Fibroblast of lung (primary cell): ENCODE measurements around the gene NMT1.

Experiments used
- EZH2 ChIP-seq: IDR thresholded peaks from 2 replicates; pipeline ENCODE4 v1.5.1; 2012; ENCODE audit warnings: low read length, control low read depth, mild to moderate bottlenecking; ENCODE audit errors: missing control alignments
- TF ChIP-seq, protein P1 (sequence below), 2 donors: IDR thresholded peaks in 1 of 2; conservative IDR thresholded peaks in 1 of 2; 1 replicate in 1 of 2; 2 replicates in 1 of 2; pipeline ENCODE4 v1.5.1; 2011 to 2012; ENCODE audit warnings: low read length in 2 of 2, control low read depth in 1 of 2, inconsistent platforms in 1 of 2, low read depth in 1 of 2, mild to moderate bottlenecking in 1 of 2

DNA sequence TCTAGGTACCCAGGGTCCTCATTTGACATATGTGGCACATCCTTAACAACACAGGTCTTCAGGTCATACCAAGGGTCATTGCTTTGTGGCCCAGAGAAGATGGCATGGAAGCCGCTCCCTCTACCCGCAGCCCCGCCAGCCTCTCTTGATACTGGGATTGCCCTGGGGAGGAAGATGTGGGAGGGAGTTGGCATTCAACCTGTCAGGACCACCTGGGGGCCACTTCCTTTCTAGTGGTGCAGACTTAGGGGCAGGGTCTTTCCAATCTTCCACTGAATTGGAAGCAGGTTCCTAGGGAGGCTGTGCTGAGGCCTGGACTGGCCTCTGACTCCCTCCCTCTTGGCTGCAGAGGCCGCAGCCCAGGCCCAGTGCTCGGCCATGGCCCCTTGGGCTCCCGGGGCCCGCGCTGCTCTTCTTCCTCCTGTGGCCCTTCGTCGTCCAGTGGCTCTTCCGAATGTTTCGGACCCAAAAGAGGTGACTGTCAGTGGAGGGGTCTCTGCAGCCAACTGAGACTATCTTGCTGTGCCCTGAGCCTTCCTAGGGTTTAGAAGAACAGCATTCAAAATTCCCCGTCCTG is 82.1 kb downstream of the NMT1 start:
- TF ChIP-seq, protein P1, sequence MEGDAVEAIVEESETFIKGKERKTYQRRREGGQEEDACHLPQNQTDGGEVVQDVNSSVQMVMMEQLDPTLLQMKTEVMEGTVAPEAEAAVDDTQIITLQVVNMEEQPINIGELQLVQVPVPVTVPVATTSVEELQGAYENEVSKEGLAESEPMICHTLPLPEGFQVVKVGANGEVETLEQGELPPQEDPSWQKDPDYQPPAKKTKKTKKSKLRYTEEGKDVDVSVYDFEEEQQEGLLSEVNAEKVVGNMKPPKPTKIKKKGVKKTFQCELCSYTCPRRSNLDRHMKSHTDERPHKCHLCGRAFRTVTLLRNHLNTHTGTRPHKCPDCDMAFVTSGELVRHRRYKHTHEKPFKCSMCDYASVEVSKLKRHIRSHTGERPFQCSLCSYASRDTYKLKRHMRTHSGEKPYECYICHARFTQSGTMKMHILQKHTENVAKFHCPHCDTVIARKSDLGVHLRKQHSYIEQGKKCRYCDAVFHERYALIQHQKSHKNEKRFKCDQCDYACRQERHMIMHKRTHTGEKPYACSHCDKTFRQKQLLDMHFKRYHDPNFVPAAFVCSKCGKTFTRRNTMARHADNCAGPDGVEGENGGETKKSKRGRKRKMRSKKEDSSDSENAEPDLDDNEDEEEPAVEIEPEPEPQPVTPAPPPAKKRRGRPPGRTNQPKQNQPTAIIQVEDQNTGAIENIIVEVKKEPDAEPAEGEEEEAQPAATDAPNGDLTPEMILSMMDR (conservative IDR thresholded peaks at IDR 0.05 in 1 of 2, IDR thresholded peaks at IDR 0.05 in 1 of 2; ENCODE audit: low read depth in 1 of 2, low read length in 2 of 2) = no peak
- no peak for TF ChIP-seq EZH2
